Spinal cord (tissue), 10 donors: ENCODE results near the gene SMPDL3B. TPM values are rescaled to one million over a fixed set of nuclear protein-coding genes. Genes with fewer than 3 reads are reported as not detected.
A peak's percentile ranks its signal among the peaks of the same experiment; 100 is the strongest.
"Not testable (repeated sequence)": the region's sequence is repeated elsewhere in the genome, so short reads cannot be mapped to it uniquely, and the experiment has no call there.

Experiments used
- DNase-seq, 6 donors: peaks; one replicate each; pipeline versions ENCODE4 v3.0.0 to v3.0.0-alpha.2; 2013 to 2015; ENCODE audit warnings: low spot score in 6 of 6, low read depth in 4 of 6
- H3K27ac ChIP-seq: one replicate; pipeline ENCODE4 v1.5.1; 2013; ENCODE audit warnings: low read depth, low read length, control low read depth
- H3K27me3 ChIP-seq: one replicate; pipeline ENCODE4 v1.6.1; 2013; ENCODE audit warnings: low read length; ENCODE audit not compliant: control insufficient read depth, insufficient read depth
- H3K36me3 ChIP-seq: one replicate; pipeline ENCODE4 v1.6.1; 2013; ENCODE audit warnings: low read length; ENCODE audit not compliant: control insufficient read depth, insufficient read depth
- H3K4me1 ChIP-seq: one replicate; pipeline ENCODE4 v1.6.1; 2013; ENCODE audit warnings: low read length; ENCODE audit not compliant: control insufficient read depth, insufficient read depth
- H3K4me3 ChIP-seq: one replicate; pipeline ENCODE4 v1.5.1; 2013; ENCODE audit warnings: low read depth, low read length, control low read depth
- H3K9me3 ChIP-seq: one replicate; pipeline ENCODE4 v1.6.1; 2013; ENCODE audit warnings: low read length; ENCODE audit not compliant: control insufficient read depth, insufficient read depth
- WGBS: methylation state at CpG from one replicate; pipeline ENCODE4 v1.1.5; 2013; ENCODE audit warnings: missing lambda C conversion rate; ENCODE audit not compliant: insufficient coverage; 5-methylcytosine and 5-hydroxymethylcytosine counted together
- polyA plus RNA-seq, 2 donors: library from polyadenylated mRNA; unstranded; fragments of 120-200 nt; gene quantifications; one replicate each; pipeline ENCODE4 v1.2.1, GENCODE V29; 2013; ENCODE audit not compliant: insufficient read length in 2 of 2
- total RNA-seq, 2 donors: library from RNA; depleted of rRNA in 1 of 2; stranded (reverse); fragments of 120-200 nt in 1 of 2; fragments of >200 nt in 1 of 2; gene quantifications; one replicate each; pipeline versions ENCODE4 v1.2.3 to v1.2.4, GENCODE V29; 2013 to 2014
- donor health status: healthy.

SMPDL3B gene
- total and polyA plus RNA-seq, 4 donors: 0.89 to 2.5 (median 1.2) TPM

- H3K4me3 ChIP-seq: no peak overlapping the region
- H3K36me3 ChIP-seq: peaks cover 19% of the 10 kb centered on the region
- no peaks in the 10 kb centered on the region for H3K4me1 ChIP-seq
- 80% methylated on average over 1 of the region's 2 CpGs for WGBS
- H3K27ac ChIP-seq: no peak overlapping the region
- H3K9me3 ChIP-seq: no peaks in the 10 kb centered on the region
- H3K27me3 ChIP-seq: no peaks in the 10 kb centered on the region
- DNase-seq: no peak
Measured at GRCh38 chr1:27979859-27980201, 45.0 kb downstream of the SMPDL3B start.

DNA sequence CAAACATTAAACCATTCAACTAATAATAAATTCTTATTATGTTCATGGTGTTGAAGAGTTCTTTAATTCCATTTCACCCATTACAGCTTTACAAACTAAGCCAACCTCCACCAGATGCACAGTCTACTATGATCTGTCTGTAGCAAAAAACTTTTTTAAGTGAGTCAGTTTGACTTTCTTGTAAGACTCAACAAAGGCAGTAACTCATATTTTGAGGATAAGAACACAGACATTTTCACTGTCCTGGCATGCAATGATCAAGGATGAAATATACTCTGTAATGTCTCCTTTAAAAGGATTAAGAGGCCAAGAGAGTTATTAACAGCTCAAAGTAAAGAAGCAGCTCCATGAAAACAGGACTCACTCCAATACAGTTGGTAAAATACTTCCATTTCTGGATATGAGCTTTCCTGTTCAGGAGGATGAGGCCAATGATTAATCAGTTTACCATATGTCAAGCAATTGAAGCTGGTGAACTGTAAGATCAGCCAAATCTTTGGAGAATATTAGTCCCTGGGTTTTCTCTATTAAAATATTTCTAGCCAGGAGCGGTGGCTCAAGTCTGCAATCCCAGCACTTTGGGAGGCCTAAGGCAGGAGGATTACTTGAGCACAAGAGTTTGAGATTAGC is 45.5 kb downstream of the SMPDL3B start:
- Histone ChIP-seq H3K9me3 (no peaks in the 10 kb centered on the region), H3K36me3 (peaks cover 18% of the 10 kb centered on the region), H3K4me3 (no peak overlapping the region), H3K27me3 (no peaks in the 10 kb centered on the region), H3K4me1 (no peaks in the 10 kb centered on the region), H3K27ac (no peak overlapping the region)
- WGBS: no CpG with 5 or more reads among the region's 1 CpG
- no peak for DNase-seq

GRCh38 chr1:27981145-27981544 is 46.3 kb downstream of the SMPDL3B start:
- no peak overlapping the region for H3K27ac ChIP-seq
- H3K27me3 ChIP-seq: no peaks in the 10 kb centered on the region
- no peak overlapping the region for H3K4me3 ChIP-seq
- peaks cover 21% of the 10 kb centered on the region for H3K36me3 ChIP-seq
- H3K9me3 ChIP-seq: no peaks in the 10 kb centered on the region
- WGBS: no CpG with 5 or more reads among the region's 3 CpGs
- DNase-seq: peak in 2 of 6 donors; percentile 62 to 92
- H3K4me1 ChIP-seq: no peaks in the 10 kb centered on the region

- no peak overlapping the region for H3K27ac ChIP-seq
- no peaks in the 10 kb centered on the region for H3K9me3 ChIP-seq
- H3K36me3 ChIP-seq: peaks cover 35% of the 10 kb centered on the region
- no peaks in the 10 kb centered on the region for H3K27me3 ChIP-seq
- H3K4me3 ChIP-seq: no peak overlapping the region
- no CpG with 5 or more reads among the region's 3 CpGs for WGBS
- no peaks in the 10 kb centered on the region for H3K4me1 ChIP-seq
- DNase-seq: no peak
Measured at GRCh38 chr1:27990920-27991537, 56.2 kb downstream of the SMPDL3B start.

DNA sequence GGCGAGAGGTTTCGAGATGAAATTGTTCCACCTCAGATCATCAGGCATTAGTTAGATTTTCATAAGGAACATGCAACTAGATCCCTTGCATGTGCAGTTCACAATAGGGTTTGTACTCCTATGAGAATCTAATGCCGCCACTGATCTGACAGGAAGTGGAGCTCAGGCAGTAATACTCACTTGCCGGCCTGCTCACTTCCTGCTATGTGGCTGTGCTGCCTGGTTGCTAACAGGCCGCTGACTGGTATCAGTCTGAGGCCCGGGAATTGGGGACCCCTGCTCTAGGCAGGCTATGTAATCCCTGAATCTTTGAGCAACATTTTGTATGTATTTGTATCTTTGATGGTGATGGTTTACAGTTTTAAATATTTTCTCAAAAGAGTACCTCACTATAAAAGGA is 57.5 kb downstream of the SMPDL3B start:
- peaks cover 40% of the 10 kb centered on the region for H3K36me3 ChIP-seq
- H3K27me3 ChIP-seq: no peaks in the 10 kb centered on the region
- no peaks in the 10 kb centered on the region for H3K4me1 ChIP-seq
- no peaks in the 10 kb centered on the region for H3K9me3 ChIP-seq
- no peak overlapping the region for H3K4me3 ChIP-seq
- no peak for DNase-seq
- 87% methylated on average over 3 of the region's 6 CpGs for WGBS
- no peak overlapping the region for H3K27ac ChIP-seq

- Histone ChIP-seq H3K36me3 (peaks cover 37% of the 10 kb centered on the region), H3K4me3 (no peak overlapping the region), H3K4me1 (no peaks in the 10 kb centered on the region), H3K27me3 (no peaks in the 10 kb centered on the region), H3K27ac (no peak overlapping the region), H3K9me3 (no peaks in the 10 kb centered on the region)
- no peak for DNase-seq
- WGBS: no CpG with 5 or more reads among the region's 3 CpGs
Measured at GRCh38 chr1:27993241-27993640, 58.4 kb downstream of the SMPDL3B start.

- Histone ChIP-seq H3K4me1 (no peaks in the 10 kb centered on the region), H3K36me3 (peaks cover 36% of the 10 kb centered on the region), H3K4me3 (no peak overlapping the region), H3K27ac (no peak overlapping the region), H3K27me3 (no peaks in the 10 kb centered on the region), H3K9me3 (no peaks in the 10 kb centered on the region)
- WGBS: no CpG with 5 or more reads among the region's 1 CpG
- DNase-seq: peak in 2 of 6 donors; percentile 19 to 29
Measured at GRCh38 chr1:27994060-27994459, 59.3 kb downstream of the SMPDL3B start.

- not testable (repeated sequence) for H3K27me3 ChIP-seq, DNase-seq, H3K4me3 ChIP-seq, H3K9me3 ChIP-seq, H3K27ac ChIP-seq, H3K4me1 ChIP-seq
- H3K36me3 ChIP-seq: peaks cover 33% of the 10 kb centered on the region
- WGBS: 100% methylated on average over 4 of the region's 6 CpGs
Measured at GRCh38 chr1:27994526-27994925, 59.7 kb downstream of the SMPDL3B start.

DNA sequence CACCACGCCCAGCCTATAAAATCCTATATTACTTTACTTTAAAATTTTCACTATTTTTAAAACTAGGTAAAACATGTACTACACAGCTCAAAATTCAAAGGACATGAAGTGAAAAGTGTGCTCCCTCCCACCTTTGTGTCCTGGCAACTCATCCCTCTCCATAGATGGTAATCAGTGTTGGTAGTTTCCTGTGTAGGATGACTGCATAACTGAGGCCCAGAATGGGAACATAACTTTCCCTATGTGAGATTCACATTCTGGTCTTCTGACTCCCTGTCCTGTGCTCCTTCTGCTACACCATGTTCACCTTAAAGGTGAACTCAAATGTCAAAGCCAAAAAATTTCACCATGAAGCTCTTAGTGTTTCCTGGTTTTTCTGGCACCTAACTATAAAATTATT is 64.3 kb downstream of the SMPDL3B start:
- Histone ChIP-seq H3K36me3 (peaks cover 42% of the 10 kb centered on the region), H3K9me3 (no peaks in the 10 kb centered on the region), H3K4me1 (no peaks in the 10 kb centered on the region), H3K27ac (no peak overlapping the region), H3K4me3 (no peak overlapping the region), H3K27me3 (no peaks in the 10 kb centered on the region)
- no peak for DNase-seq
- WGBS: no CpG with 5 or more reads among the region's 1 CpG

DNA sequence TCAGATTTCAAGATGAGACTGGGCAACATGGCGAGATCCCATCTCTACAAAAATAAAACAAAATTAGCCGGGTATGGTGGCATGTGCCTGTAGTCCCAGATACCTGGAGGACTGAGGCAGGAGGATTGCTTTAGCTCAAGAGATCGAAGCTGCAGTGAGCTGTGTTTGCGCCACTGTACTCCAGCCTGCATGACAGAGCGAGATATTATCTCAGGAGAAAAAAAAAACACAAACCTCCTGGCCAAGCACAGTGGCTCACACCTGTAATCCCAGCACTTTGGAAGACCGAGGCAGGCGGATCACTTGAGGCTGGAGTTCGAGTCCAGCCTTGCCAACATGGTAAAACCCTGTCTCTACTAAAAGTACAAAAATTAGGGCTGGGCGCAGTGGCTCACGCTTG is 67.8 kb downstream of the SMPDL3B start:
- 98% methylated on average over 8 of the region's 10 CpGs for WGBS
- Histone ChIP-seq H3K9me3 (no peaks in the 10 kb centered on the region), H3K4me1 (no peaks in the 10 kb centered on the region), H3K4me3 (no peak overlapping the region), H3K36me3 (peaks cover 31% of the 10 kb centered on the region), H3K27ac (no peak overlapping the region), H3K27me3 (no peaks in the 10 kb centered on the region)
- no peak for DNase-seq
